ENCODE results near the gene WRAP73. TPM values are rescaled to one million over a fixed set of nuclear protein-coding genes. Genes with fewer than 3 reads are reported as not detected.

The WRAP73 gene
- total RNA-seq (10 to 100 TPM; 24.8 to 25.9 TPM), total RNA-seq (32.5 to 61.8 reads per million in 2 donors)

GRCh38 chr1:3649342-3650247, at the start of gene WRAP73:
Gene WRAP73 (minus strand): TSS chr1:3650103. CDS start chr1:3649999, 104 bp downstream.
- peaks cover 3% of the 10 kb centered on the region for H3K36me3 Mint-ChIP-seq (ENCODE audit: low read depth)
- DNase-seq (peak; percentile 78 to 81 (median 79)), ATAC-seq (peak; percentile 99)
- peaks cover 14% of the 10 kb centered on the region for H3K4me1 Mint-ChIP-seq
- peaks cover 21% of the 10 kb centered on the region for H3K27me3 Mint-ChIP-seq
- H3K9me3 ChIP-seq (ENCODE audit: control insufficient read depth, low read length, poor library complexity, severe bottlenecking): no peaks in the 10 kb centered on the region
- no peak within 1 kb of the TSS for H3K27ac Mint-ChIP-seq
- H3K4me3 Mint-ChIP-seq: peak within 1 kb of the TSS; percentile 84

- H3K4me3 Mint-ChIP-seq: no peak overlapping the region
- DNase-seq (no peak), ATAC-seq (no peak)
- no peak overlapping the region for H3K27ac Mint-ChIP-seq
- H3K27me3 Mint-ChIP-seq: peaks cover 33% of the 10 kb centered on the region
- no peaks in the 10 kb centered on the region for H3K36me3 Mint-ChIP-seq (ENCODE audit: low read depth)
- peaks cover 5% of the 10 kb centered on the region for H3K4me1 Mint-ChIP-seq
- no peaks in the 10 kb centered on the region for H3K9me3 ChIP-seq (ENCODE audit: control insufficient read depth, low read length, poor library complexity, severe bottlenecking)
Observed at GRCh38 chr1:3699596-3699995, 49.7 kb upstream of the WRAP73 start.

- no peak for ATAC-seq
- Mint-ChIP-seq H3K4me1 (peaks cover 5% of the 10 kb centered on the region), H3K27ac (no peak overlapping the region), H3K27me3 (peaks cover 33% of the 10 kb centered on the region), H3K36me3 (ENCODE audit: low read depth) (no peaks in the 10 kb centered on the region), H3K4me3 (no peak overlapping the region)
- H3K9me3 ChIP-seq (ENCODE audit: control insufficient read depth, low read length, poor library complexity, severe bottlenecking): no peaks in the 10 kb centered on the region
- DNase-seq: no peak
Observed at GRCh38 chr1:3698660-3699408, 48.9 kb upstream of the WRAP73 start.

- Mint-ChIP-seq H3K27ac (no peak overlapping the region), H3K27me3 (peaks cover 33% of the 10 kb centered on the region), H3K4me3 (no peak overlapping the region), H3K36me3 (ENCODE audit: low read depth) (no peaks in the 10 kb centered on the region), H3K4me1 (peaks cover 3% of the 10 kb centered on the region)
- no peak for DNase-seq
- no peaks in the 10 kb centered on the region for H3K9me3 ChIP-seq (ENCODE audit: control insufficient read depth, low read length, poor library complexity, severe bottlenecking)
- ATAC-seq: no peak
Observed at GRCh38 chr1:3697810-3698209, 47.9 kb upstream of the WRAP73 start.

- no peak overlapping the region for H3K4me3 Mint-ChIP-seq
- DNase-seq: no peak
- no peak overlapping the region for H3K27ac Mint-ChIP-seq
- peaks cover 34% of the 10 kb centered on the region for H3K27me3 Mint-ChIP-seq
- ATAC-seq: no peak
- no peaks in the 10 kb centered on the region for H3K9me3 ChIP-seq (ENCODE audit: control insufficient read depth, low read length, poor library complexity, severe bottlenecking)
- H3K4me1 Mint-ChIP-seq: peaks cover 3% of the 10 kb centered on the region
- H3K36me3 Mint-ChIP-seq (ENCODE audit: low read depth): no peaks in the 10 kb centered on the region
Observed at GRCh38 chr1:3697104-3697503, 47.2 kb upstream of the WRAP73 start.

GRCh38 chr1:3696689-3697088, 46.8 kb upstream of the WRAP73 start:
- H3K4me3 Mint-ChIP-seq: no peak overlapping the region
- DNase-seq (no peak), ATAC-seq (no peak)
- H3K4me1 Mint-ChIP-seq: peaks cover 3% of the 10 kb centered on the region
- peaks cover 38% of the 10 kb centered on the region for H3K27me3 Mint-ChIP-seq
- H3K9me3 ChIP-seq (ENCODE audit: control insufficient read depth, low read length, poor library complexity, severe bottlenecking): no peaks in the 10 kb centered on the region
- H3K27ac Mint-ChIP-seq: no peak overlapping the region
- peaks cover 2% of the 10 kb centered on the region for H3K36me3 Mint-ChIP-seq (ENCODE audit: low read depth)

- peak in 1 of 3 donors; percentile 18 for DNase-seq
- H3K9me3 ChIP-seq (ENCODE audit: control insufficient read depth, low read length, poor library complexity, severe bottlenecking): no peaks in the 10 kb centered on the region
- Mint-ChIP-seq H3K36me3 (ENCODE audit: low read depth) (peaks cover 2% of the 10 kb centered on the region), H3K27ac (no peak overlapping the region), H3K4me3 (peak overlapping the region; percentile 39), H3K27me3 (peaks cover 40% of the 10 kb centered on the region), H3K4me1 (peaks cover 3% of the 10 kb centered on the region)
- peak; percentile 71 for ATAC-seq
Observed at GRCh38 chr1:3695326-3696217, 45.7 kb upstream of the WRAP73 start.

- DNase-seq: no peak
Observed at GRCh38 chr1:3693321-3693720, 43.4 kb upstream of the WRAP73 start.

GRCh38 chr1:3692598-3692997, 42.7 kb upstream of the WRAP73 start:
- Mint-ChIP-seq H3K27ac (no peak overlapping the region), H3K4me3 (no peak overlapping the region), H3K36me3 (ENCODE audit: low read depth) (peaks cover 2% of the 10 kb centered on the region), H3K4me1 (peaks cover 3% of the 10 kb centered on the region), H3K27me3 (peaks cover 25% of the 10 kb centered on the region)
- H3K9me3 ChIP-seq (ENCODE audit: control insufficient read depth, low read length, poor library complexity, severe bottlenecking): no peaks in the 10 kb centered on the region
- ATAC-seq: no peak
- no peak for DNase-seq

More at GRCh38 chr1:3693321-3693720, 43.4 kb upstream of the WRAP73 start:
- no peak for ATAC-seq
- Mint-ChIP-seq H3K36me3 (ENCODE audit: low read depth) (peaks cover 2% of the 10 kb centered on the region), H3K27me3 (peaks cover 25% of the 10 kb centered on the region), H3K4me1 (peaks cover 3% of the 10 kb centered on the region), H3K4me3 (no peak overlapping the region), H3K27ac (no peak overlapping the region)
- no peaks in the 10 kb centered on the region for H3K9me3 ChIP-seq (ENCODE audit: control insufficient read depth, low read length, poor library complexity, severe bottlenecking)

GRCh38 chr1:3691421-3692204, 41.7 kb upstream of the WRAP73 start:
- no peak overlapping the region for H3K4me3 Mint-ChIP-seq
- H3K27ac Mint-ChIP-seq: no peak overlapping the region

GRCh38 chr1:3690282-3691065, 40.6 kb upstream of the WRAP73 start:
- Mint-ChIP-seq H3K36me3 (ENCODE audit: low read depth) (peaks cover 2% of the 10 kb centered on the region), H3K4me3 (no peak overlapping the region), H3K27me3 (peaks cover 9% of the 10 kb centered on the region), H3K4me1 (no peaks in the 10 kb centered on the region), H3K27ac (no peak overlapping the region)
- ATAC-seq (no peak), DNase-seq (no peak)
- H3K9me3 ChIP-seq (ENCODE audit: control insufficient read depth, low read length, poor library complexity, severe bottlenecking): no peaks in the 10 kb centered on the region

More at GRCh38 chr1:3691421-3692204, 41.7 kb upstream of the WRAP73 start:
- H3K36me3 Mint-ChIP-seq (ENCODE audit: low read depth): peaks cover 2% of the 10 kb centered on the region
- H3K27me3 Mint-ChIP-seq: peaks cover 21% of the 10 kb centered on the region
- no peaks in the 10 kb centered on the region for H3K9me3 ChIP-seq (ENCODE audit: control insufficient read depth, low read length, poor library complexity, severe bottlenecking)
- no peak for ATAC-seq
- no peak for DNase-seq
- peaks cover 3% of the 10 kb centered on the region for H3K4me1 Mint-ChIP-seq
